Measurements from ENCODE around the gene POU2F1. TPM values are rescaled to one million over a fixed set of nuclear protein-coding genes. Genes with fewer than 3 reads are reported as not detected.

POU2F1 gene
- total and polyA plus RNA-seq, 2 donors (not counting 3 experiments of a cell fraction or from before 2014, with no cell fraction given), result 6.0 to 12.9 TPM

DNA sequence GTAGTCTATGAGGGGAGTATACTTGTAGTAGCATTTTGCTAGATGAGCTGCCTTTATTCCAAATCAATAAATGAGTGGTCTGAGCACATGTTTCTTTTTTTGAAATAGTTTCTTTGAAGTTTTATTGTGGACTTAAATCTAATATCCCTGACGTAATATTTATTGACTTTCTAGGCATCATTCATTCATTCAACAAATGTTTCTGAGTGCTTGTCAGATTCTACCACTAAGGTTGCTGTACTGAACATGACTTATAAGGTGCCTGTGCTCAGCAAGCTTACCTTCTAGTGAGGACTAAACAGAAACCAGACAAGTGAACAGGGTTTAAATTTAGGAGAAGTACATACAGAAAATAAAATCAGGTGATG, 68.4 kb downstream of the POU2F1 start:
- FAIRE-seq (no peak), DNase-seq (ENCODE audit: low read depth, low spot score) (no peak)
- H2AFZ ChIP-seq (ENCODE audit: low read depth, low read length), result no peak overlapping the region
- dilution Hi-C loops (cut with MboI; ENCODE audit: extremely low pct_ligation_motif_present, low sequenced_read_pairs), result no loop called here
- H3K27me3 ChIP-seq (ENCODE audit: control insufficient read depth in 2 of 2, insufficient read depth in 2 of 2, low read length in 2 of 2), result no peaks in the 10 kb centered on the region
- CTCF ChIA-PET, result interaction anchor here (0.7 to 3.4 kb wide), 2 partner anchors 9 to 21 kb away, joined by 4 to 22 read pairs; no protein-coding TSS in a partner anchor
- intact Hi-C loops (cut with micrococcal nuclease), result loop anchor here (2.0 kb wide), 1 partner anchor 14 kb away; no protein-coding TSS in a partner anchor
- no peak overlapping the region for H3K4me2 ChIP-seq (ENCODE audit: insufficient read depth, low read length)
- no peak overlapping the region for H3K27ac ChIP-seq (ENCODE audit: insufficient read depth, low read depth, low read length)
- H4K20me1 ChIP-seq (replicated peaks; ENCODE audit: control insufficient read depth, extremely low read depth, insufficient read depth, low read length), result no peaks in the 10 kb centered on the region
- POLR2A ChIA-PET, result no interaction called here
- TF ChIP-seq MAX (IDR thresholded peaks at IDR 0.05; ENCODE audit: insufficient read depth, insufficient read length) (no peak), POLR2A (IDR thresholded peaks at IDR 0.05; ENCODE audit: low read depth, low read length) (no peak), MYC (IDR thresholded peaks at IDR 0.05; ENCODE audit: low read depth, low read length) (no peak), EZH2 (IDR thresholded peaks at IDR 0.05; ENCODE audit: borderline replicate concordance, low read depth, low read length, severe bottlenecking) (no peak), GATA2 (IDR thresholded peaks at IDR 0.05; ENCODE audit: insufficient read depth, insufficient read length, low read depth, low read length) (no peak), FOS (IDR thresholded peaks at IDR 0.05; ENCODE audit: borderline replicate concordance, insufficient read depth, low read length) (no peak), JUN (IDR thresholded peaks at IDR 0.05; ENCODE audit: borderline replicate concordance, insufficient read depth, insufficient read length, low read depth) (no peak), POLR2AphosphoS5 (IDR thresholded peaks at IDR 0.05; ENCODE audit: insufficient read depth, low read depth, low read length) (no peak)
- TF ChIP-seq, protein P1, sequence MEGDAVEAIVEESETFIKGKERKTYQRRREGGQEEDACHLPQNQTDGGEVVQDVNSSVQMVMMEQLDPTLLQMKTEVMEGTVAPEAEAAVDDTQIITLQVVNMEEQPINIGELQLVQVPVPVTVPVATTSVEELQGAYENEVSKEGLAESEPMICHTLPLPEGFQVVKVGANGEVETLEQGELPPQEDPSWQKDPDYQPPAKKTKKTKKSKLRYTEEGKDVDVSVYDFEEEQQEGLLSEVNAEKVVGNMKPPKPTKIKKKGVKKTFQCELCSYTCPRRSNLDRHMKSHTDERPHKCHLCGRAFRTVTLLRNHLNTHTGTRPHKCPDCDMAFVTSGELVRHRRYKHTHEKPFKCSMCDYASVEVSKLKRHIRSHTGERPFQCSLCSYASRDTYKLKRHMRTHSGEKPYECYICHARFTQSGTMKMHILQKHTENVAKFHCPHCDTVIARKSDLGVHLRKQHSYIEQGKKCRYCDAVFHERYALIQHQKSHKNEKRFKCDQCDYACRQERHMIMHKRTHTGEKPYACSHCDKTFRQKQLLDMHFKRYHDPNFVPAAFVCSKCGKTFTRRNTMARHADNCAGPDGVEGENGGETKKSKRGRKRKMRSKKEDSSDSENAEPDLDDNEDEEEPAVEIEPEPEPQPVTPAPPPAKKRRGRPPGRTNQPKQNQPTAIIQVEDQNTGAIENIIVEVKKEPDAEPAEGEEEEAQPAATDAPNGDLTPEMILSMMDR (IDR thresholded peaks at IDR 0.05; ENCODE audit: extremely low read depth in 1 of 2, insufficient read depth in 1 of 2, low read depth in 1 of 2, low read length in 2 of 2), result no peak
- peaks cover 8% of the 10 kb centered on the region for H3K79me2 ChIP-seq (ENCODE audit: control insufficient read depth, insufficient read depth, low read length)
- no peaks in the 10 kb centered on the region for H3K36me3 ChIP-seq (ENCODE audit: control insufficient read depth in 2 of 2, extremely low read depth in 1 of 2, insufficient read depth in 2 of 2, low read length in 2 of 2)
- H3K4me1 ChIP-seq (ENCODE audit: control insufficient read depth, extremely low read depth, insufficient read depth, low read length), result peaks cover 10% of the 10 kb centered on the region
- BruUV-seq (replicated peaks), result no TSS peak
- no peak overlapping the region for H3K9ac ChIP-seq (replicated peaks; ENCODE audit: extremely low read depth, insufficient read depth, low read length)
- H3K9me3 ChIP-seq (replicated peaks; ENCODE audit: control insufficient read depth, insufficient read depth, low read length), result no peaks in the 10 kb centered on the region
- H3K4me3 ChIP-seq (replicated peaks in 1 of 3; ENCODE audit: insufficient read depth in 1 of 3, low read depth in 1 of 3, low read length in 3 of 3), result no peak overlapping the region
- no peaks in the 10 kb centered on the region for H3K9me1 ChIP-seq (replicated peaks; ENCODE audit: control insufficient read depth, extremely low read depth, insufficient read depth, low read length)
